HepG2 (cell line): ENCODE data around the gene TIMP4. TPM values are rescaled to one million over a fixed set of nuclear protein-coding genes. Genes with fewer than 3 reads are reported as not detected.

ENCODE experiments used
- ATAC-seq: fragments of 200-7000 bp; cut with Tn5 transposase; 3 replicates; pipeline ENCODE4 v1.9.1; 2020; ENCODE audit warnings: mild to moderate bottlenecking, moderate library complexity
- BruUV-seq: library from RNA; stranded (reverse); fragments of 400-500 nt; replicated peaks from 2 replicates; lab custom pipeline; 2021; lab: Mats Ljungman, UMichigan
- CTCF ChIA-PET: fragments of 300-600 bp; formaldehyde crosslinking; extraction: SDS; loops from one replicate; lab custom pipeline; 2021; ENCODE audit warnings: low total read pairs, inconsistent platforms, low intra/inter-chr PET ratio; lab: Yijun Ruan, JAX
- POLR2A ChIA-PET: fragments of 350-600 bp; sonication (Branson Sonifier 250); formaldehyde crosslinking; loops from one replicate; lab custom pipeline; 2020; ENCODE audit warnings: antibody characterized with exemption, inconsistent platforms; lab: Yijun Ruan, JAX
- DNase-seq: peaks from one replicate; pipeline ENCODE4 v3.0.0-alpha.2; 2015; ENCODE audit warnings: low spot score
- FAIRE-seq: peaks from 3 replicates; lab custom pipeline; 2011; peaks lifted over from hg19 to GRCh38; lab: Jason Lieb, UNC
- H2AFZ ChIP-seq: one replicate; pipeline ENCODE4 v1.6.1; 2011; ENCODE audit warnings: low read length, inconsistent platforms
- H3K27ac ChIP-seq: fragments of 300-600 bp; 3 replicates; pipeline ENCODE4 v1.8.0; 2011; ENCODE audit warnings: mixed run types, mild to moderate bottlenecking, mixed read lengths, low read length, inconsistent platforms; ENCODE audit not compliant: insufficient read depth; ENCODE audit errors: extremely low read length
- H3K27me3 ChIP-seq, 2 experiments: fragments of 200-600 bp in 1 of 2; 2 replicates in 1 of 2; 3 replicates in 1 of 2; pipeline versions ENCODE4 v1.6.0 to v1.8.0; 2011; ENCODE audit warnings: low read length in 2 of 2, mild to moderate bottlenecking in 2 of 2, moderate library complexity in 2 of 2, inconsistent platforms in 1 of 2; ENCODE audit not compliant: insufficient read depth in 2 of 2, control insufficient read depth in 1 of 2
- H3K36me3 ChIP-seq, 2 experiments: fragments of 200-600 bp in 1 of 2; replicated peaks in 1 of 2; 2 replicates in 1 of 2; 3 replicates in 1 of 2; pipeline versions ENCODE4 v1.5.1 to v1.8.0; 2011; ENCODE audit warnings: low read length in 2 of 2, inconsistent platforms in 1 of 2; ENCODE audit not compliant: insufficient read depth in 2 of 2, control insufficient read depth in 1 of 2
- H3K4me1 ChIP-seq: 2 replicates; pipeline ENCODE4 v1.5.1; 2012; ENCODE audit warnings: low read length, inconsistent platforms; ENCODE audit not compliant: insufficient read depth
- H3K4me2 ChIP-seq: 2 replicates; pipeline ENCODE4 v1.6.0; 2011; ENCODE audit warnings: low read depth, low read length, inconsistent platforms
- H3K4me3 ChIP-seq, 3 experiments: fragments of 200-600 bp in 1 of 3; sonication (generic), shearing (Covaris generic) in 1 of 3; replicated peaks in 1 of 3; 2 replicates each; pipeline ENCODE4 v1.5.1; 2011 to 2016; ENCODE audit warnings: low read length in 3 of 3, inconsistent platforms in 2 of 3, low read depth in 2 of 3, mild to moderate bottlenecking in 2 of 3, control low read depth in 1 of 3, mixed read lengths in 1 of 3; ENCODE audit not compliant: insufficient read depth in 1 of 3
- H3K79me2 ChIP-seq: one replicate; pipeline ENCODE4 v1.6.1; 2011; ENCODE audit warnings: low read length, inconsistent platforms; ENCODE audit not compliant: insufficient read depth
- H3K9ac ChIP-seq: 2 replicates; pipeline ENCODE4 v1.6.0; 2011; ENCODE audit warnings: mild to moderate bottlenecking, low read depth, low read length, inconsistent platforms; ENCODE audit not compliant: insufficient read depth
- H3K9me3 ChIP-seq: 2 replicates; pipeline ENCODE4 v1.5.1; 2012; ENCODE audit warnings: mild to moderate bottlenecking, low read length
- H4K20me1 ChIP-seq: 2 replicates; pipeline ENCODE4 v1.6.0; 2011; ENCODE audit warnings: inconsistent platforms, mild to moderate bottlenecking, low read length, moderate library complexity; ENCODE audit not compliant: insufficient read depth
- ARNTL ChIP-seq: sonication (generic); formaldehyde crosslinking; IDR thresholded peaks from 2 replicates; pipeline ENCODE4 v1.4.0; 2020; ENCODE audit warnings: mild to moderate bottlenecking, missing genetic modification reagents
- CC2D1A ChIP-seq: sonication (generic); formaldehyde crosslinking; IDR thresholded peaks from 2 replicates; pipeline ENCODE4 v1.8.1; 2023; ENCODE audit warnings: mild to moderate bottlenecking, missing genetic modification reagents
- GABPA ChIP-seq, 2 experiments: IDR thresholded peaks; 2 replicates each; pipeline ENCODE4 v1.6.1; 2011 to 2016; ENCODE audit warnings: low read depth in 2 of 2, low read length in 1 of 2, missing biosample characterization in 1 of 2, missing genetic modification characterization in 1 of 2
- HOXA7 ChIP-seq: sonication (generic); formaldehyde crosslinking; IDR thresholded peaks from 2 replicates; pipeline ENCODE4 v1.8.1; 2022; ENCODE audit warnings: mild to moderate bottlenecking, missing genetic modification reagents, moderate library complexity
- NFE2L1 ChIP-seq: sonication (generic); formaldehyde crosslinking; IDR thresholded peaks from 2 replicates; pipeline ENCODE4 v1.4.0; 2020; ENCODE audit warnings: missing genetic modification reagents, mild to moderate bottlenecking, borderline replicate concordance
- SMARCE1 ChIP-seq: fragments of 450-650 bp; IDR thresholded peaks from 2 replicates; pipeline ENCODE4 v1.6.1; 2017; ENCODE audit warnings: borderline replicate concordance
- U2AF1 ChIP-seq: fragments of 200-400 bp; formaldehyde crosslinking; optimal IDR thresholded peaks from 2 replicates; pipeline ENCODE3; 2017; ENCODE audit warnings: mild to moderate bottlenecking, low read depth, low read length
- XRCC5 ChIP-seq: fragments of 200-400 bp; formaldehyde crosslinking; optimal IDR thresholded peaks from 2 replicates; pipeline ENCODE3; 2017; ENCODE audit warnings: mild to moderate bottlenecking, low read length
- ZFY ChIP-seq: sonication (generic); formaldehyde crosslinking; IDR thresholded peaks from 2 replicates; pipeline ENCODE4 v1.4.0; 2020; ENCODE audit warnings: missing genetic modification reagents
- ZNF672 ChIP-seq: sonication (generic); formaldehyde crosslinking; IDR thresholded peaks from 2 replicates; pipeline ENCODE4 v1.8.1; 2022; ENCODE audit warnings: missing genetic modification reagents
- ZNF7 ChIP-seq: IDR thresholded peaks from 2 replicates; pipeline ENCODE4 v1.6.1; 2016; ENCODE audit warnings: missing biosample characterization, missing genetic modification reagents
- ZNF891 ChIP-seq: sonication (generic); formaldehyde crosslinking; IDR thresholded peaks from 2 replicates; pipeline ENCODE4 v1.5.0; 2020; ENCODE audit warnings: mild to moderate bottlenecking, missing genetic modification reagents
- WGBS: methylation state at CpG from one replicate; pipeline ENCODE4 v1.1.6; 2017; ENCODE audit warnings: low lambda C conversion rate; 5-methylcytosine and 5-hydroxymethylcytosine counted together
- in situ Hi-C: cut with HindIII; loops from 2 replicates; pipeline ENCODE4 v1.10.0; 2017; ENCODE audit warnings: low pct_unique_long_range_greater_than_20kb; ENCODE audit not compliant: extremely low pct_ligation_motif_present
- intact Hi-C: fragments of 100-400 bp; cut with micrococcal nuclease; formaldehyde crosslinking; loops from one replicate; pipeline ENCODE4 v1.10.0; 2022; ENCODE audit not compliant: unreplicated experiment
- polyA plus RNA-seq, 8 experiments: library from polyadenylated mRNA; depleted of rRNA in 3 of 8; stranded (reverse) in 7 of 8; unstranded in 1 of 8; fragments of >200 nt; fragmentation: Illumina TruSeq in 4 of 8; extraction: Trizol in 4 of 8; gene quantifications; 2 replicates each; pipeline versions ENCODE4 v1.2.1 to v1.2.3, GENCODE V29; 2011 to 2016; ENCODE audit warnings: low read depth in 4 of 8, missing spikeins in 1 of 8, mixed read lengths in 1 of 8; ENCODE audit not compliant: insufficient read depth in 1 of 8
- total RNA-seq, 5 experiments: library from RNA; depleted of rRNA; stranded (reverse); fragments of >200 nt; fragmentation: Illumina TruSeq; extraction: Trizol; gene quantifications; 2 replicates each; pipeline ENCODE4 v1.2.3, GENCODE V29; 2016; ENCODE audit warnings: low read depth in 1 of 5
- TF ChIP-seq, protein P1 (sequence below): sonication (generic); formaldehyde crosslinking; IDR thresholded peaks from 2 replicates; pipeline ENCODE4 v1.4.0; 2020; ENCODE audit warnings: missing genetic modification reagents, low read depth, mild to moderate bottlenecking, borderline replicate concordance
- TF ChIP-seq, protein P2 (sequence below): sonication (generic); formaldehyde crosslinking; IDR thresholded peaks from 2 replicates; pipeline ENCODE4 v1.9.0; 2021; ENCODE audit warnings: missing genetic modification reagents, mild to moderate bottlenecking, borderline replicate concordance
- TF ChIP-seq, protein P3 (sequence below): sonication (generic); formaldehyde crosslinking; IDR thresholded peaks from 2 replicates; pipeline ENCODE4 v1.4.0; 2020; ENCODE audit warnings: missing genetic modification reagents

TIMP4 gene
- total and polyA plus RNA-seq, 2 of the 13 experiments (the other 11 are each of a cell fraction or from before 2014, with no cell fraction given), result 0.05 to 0.07 TPM

DNA sequence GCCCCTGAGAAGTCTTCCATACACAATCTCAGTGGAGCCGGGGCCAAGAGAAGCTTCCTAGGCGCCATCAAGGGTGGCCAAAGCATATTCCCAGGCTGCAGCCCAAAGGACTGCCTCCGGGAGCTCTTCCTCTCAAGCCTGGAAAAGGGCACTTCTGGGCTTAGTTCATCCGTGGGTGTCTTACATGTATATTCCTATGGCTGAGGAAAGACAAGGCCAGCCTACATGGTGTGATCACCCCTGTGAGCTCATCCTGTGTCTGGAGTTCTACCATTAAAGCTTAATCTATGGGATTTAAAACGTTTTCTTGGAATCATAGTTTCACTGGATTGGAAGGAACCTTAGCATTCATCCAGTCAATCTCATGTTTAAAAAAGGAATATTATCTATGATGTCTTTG is 21.9 kb upstream of the TIMP4 start:
- intact Hi-C loops, result no loop called here

More for the DNA sequence above, 21.9 kb upstream of the TIMP4 start:
- H3K4me3 ChIP-seq, result no peak overlapping the region
- no peak overlapping the region for H2AFZ ChIP-seq
- peaks cover 0 to 17% of the 10 kb centered on the region in 2 experiments; a peak in 2 of 5 replicates for H3K27me3 ChIP-seq
- 4% methylated on average over 4 of the region's 5 CpGs for WGBS
- DNase-seq (no peak), FAIRE-seq (no peak)
- in situ Hi-C loops, result no loop called here
- H3K9me3 ChIP-seq, result no peaks in the 10 kb centered on the region
- no TSS peak for BruUV-seq
- no peaks in the 10 kb centered on the region for H3K79me2 ChIP-seq
- no peak overlapping the region for H3K9ac ChIP-seq
- POLR2A ChIA-PET, result no interaction called here
- H3K4me2 ChIP-seq, result no peak overlapping the region
- CTCF ChIA-PET, result no interaction called here
- no peaks in the 10 kb centered on the region for H3K36me3 ChIP-seq
- H4K20me1 ChIP-seq, result no peaks in the 10 kb centered on the region
- TF ChIP-seq GABPA (IDR thresholded peaks at IDR 0.05; ENCODE audit: low read depth, low read length) (no peak), GABPA (CRISPR knock-in tag; IDR thresholded peaks at IDR 0.05; ENCODE audit: low read depth) (no peak), ZNF7 (no peak), XRCC5 (no peak), ZNF891 (CRISPR knock-in tag) (no peak), ARNTL (CRISPR knock-in tag) (no peak), SMARCE1 (no peak), ZFY (no peak), NFE2L1 (no peak), ZNF672 (CRISPR knock-in tag) (no peak), CC2D1A (CRISPR knock-in tag) (no peak), U2AF1 (no peak), HOXA7 (no peak)
- TF ChIP-seq, protein P1, sequence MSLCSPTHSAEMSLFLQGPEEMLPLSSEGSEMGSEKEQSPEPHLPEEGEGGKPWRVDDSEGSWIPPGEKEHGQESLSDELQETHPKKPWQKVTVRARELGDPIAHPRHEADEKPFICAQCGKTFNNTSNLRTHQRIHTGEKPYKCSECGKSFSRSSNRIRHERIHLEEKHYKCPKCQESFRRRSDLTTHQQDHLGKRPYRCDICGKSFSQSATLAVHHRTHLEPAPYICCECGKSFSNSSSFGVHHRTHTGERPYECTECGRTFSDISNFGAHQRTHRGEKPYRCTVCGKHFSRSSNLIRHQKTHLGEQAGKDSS (CRISPR knock-in tag), result no peak
- TF ChIP-seq, protein P2, sequence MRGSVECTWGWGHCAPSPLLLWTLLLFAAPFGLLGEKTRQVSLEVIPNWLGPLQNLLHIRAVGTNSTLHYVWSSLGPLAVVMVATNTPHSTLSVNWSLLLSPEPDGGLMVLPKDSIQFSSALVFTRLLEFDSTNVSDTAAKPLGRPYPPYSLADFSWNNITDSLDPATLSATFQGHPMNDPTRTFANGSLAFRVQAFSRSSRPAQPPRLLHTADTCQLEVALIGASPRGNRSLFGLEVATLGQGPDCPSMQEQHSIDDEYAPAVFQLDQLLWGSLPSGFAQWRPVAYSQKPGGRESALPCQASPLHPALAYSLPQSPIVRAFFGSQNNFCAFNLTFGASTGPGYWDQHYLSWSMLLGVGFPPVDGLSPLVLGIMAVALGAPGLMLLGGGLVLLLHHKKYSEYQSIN (CRISPR knock-in tag), result no peak
- TF ChIP-seq, protein P3, sequence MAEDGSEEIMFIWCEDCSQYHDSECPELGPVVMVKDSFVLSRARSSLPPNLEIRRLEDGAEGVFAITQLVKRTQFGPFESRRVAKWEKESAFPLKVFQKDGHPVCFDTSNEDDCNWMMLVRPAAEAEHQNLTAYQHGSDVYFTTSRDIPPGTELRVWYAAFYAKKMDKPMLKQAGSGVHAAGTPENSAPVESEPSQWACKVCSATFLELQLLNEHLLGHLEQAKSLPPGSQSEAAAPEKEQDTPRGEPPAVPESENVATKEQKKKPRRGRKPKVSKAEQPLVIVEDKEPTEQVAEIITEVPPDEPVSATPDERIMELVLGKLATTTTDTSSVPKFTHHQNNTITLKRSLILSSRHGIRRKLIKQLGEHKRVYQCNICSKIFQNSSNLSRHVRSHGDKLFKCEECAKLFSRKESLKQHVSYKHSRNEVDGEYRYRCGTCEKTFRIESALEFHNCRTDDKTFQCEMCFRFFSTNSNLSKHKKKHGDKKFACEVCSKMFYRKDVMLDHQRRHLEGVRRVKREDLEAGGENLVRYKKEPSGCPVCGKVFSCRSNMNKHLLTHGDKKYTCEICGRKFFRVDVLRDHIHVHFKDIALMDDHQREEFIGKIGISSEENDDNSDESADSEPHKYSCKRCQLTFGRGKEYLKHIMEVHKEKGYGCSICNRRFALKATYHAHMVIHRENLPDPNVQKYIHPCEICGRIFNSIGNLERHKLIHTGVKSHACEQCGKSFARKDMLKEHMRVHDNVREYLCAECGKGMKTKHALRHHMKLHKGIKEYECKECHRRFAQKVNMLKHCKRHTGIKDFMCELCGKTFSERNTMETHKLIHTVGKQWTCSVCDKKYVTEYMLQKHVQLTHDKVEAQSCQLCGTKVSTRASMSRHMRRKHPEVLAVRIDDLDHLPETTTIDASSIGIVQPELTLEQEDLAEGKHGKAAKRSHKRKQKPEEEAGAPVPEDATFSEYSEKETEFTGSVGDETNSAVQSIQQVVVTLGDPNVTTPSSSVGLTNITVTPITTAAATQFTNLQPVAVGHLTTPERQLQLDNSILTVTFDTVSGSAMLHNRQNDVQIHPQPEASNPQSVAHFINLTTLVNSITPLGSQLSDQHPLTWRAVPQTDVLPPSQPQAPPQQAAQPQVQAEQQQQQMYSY (CRISPR knock-in tag), result no peak
- TF ChIP-seq, all 625 proteins: peak for 0
- Histone ChIP-seq H3K4me1 (peaks cover 18% of the 10 kb centered on the region; the same call in 1 of the 2 replicates), H3K27ac (no peak overlapping the region)
- ATAC-seq, result no peak
